Activated effector memory CD4-positive, alpha-beta T cell treated with anti-CD3 and anti-CD28 coated beads, Interleukin-2, amount 50 U/mL, for 16 hours (primary cell): ENCODE measurements around the gene GNA12.
A peak's percentile ranks its signal among the peaks of the same experiment; 100 is the strongest.
"Not testable (repeated sequence)": the region's sequence is repeated elsewhere in the genome, so short reads cannot be mapped to it uniquely, and the experiment has no call there.

Experiments used
- DNase-seq: peaks from one replicate; pipeline ENCODE4 v3.0.0-alpha.2; 2020

The GNA12 gene

GRCh38 chr7:2864204-2864985 is 20.3 kb upstream of the GNA12 start:
- no peak for DNase-seq

DNA sequence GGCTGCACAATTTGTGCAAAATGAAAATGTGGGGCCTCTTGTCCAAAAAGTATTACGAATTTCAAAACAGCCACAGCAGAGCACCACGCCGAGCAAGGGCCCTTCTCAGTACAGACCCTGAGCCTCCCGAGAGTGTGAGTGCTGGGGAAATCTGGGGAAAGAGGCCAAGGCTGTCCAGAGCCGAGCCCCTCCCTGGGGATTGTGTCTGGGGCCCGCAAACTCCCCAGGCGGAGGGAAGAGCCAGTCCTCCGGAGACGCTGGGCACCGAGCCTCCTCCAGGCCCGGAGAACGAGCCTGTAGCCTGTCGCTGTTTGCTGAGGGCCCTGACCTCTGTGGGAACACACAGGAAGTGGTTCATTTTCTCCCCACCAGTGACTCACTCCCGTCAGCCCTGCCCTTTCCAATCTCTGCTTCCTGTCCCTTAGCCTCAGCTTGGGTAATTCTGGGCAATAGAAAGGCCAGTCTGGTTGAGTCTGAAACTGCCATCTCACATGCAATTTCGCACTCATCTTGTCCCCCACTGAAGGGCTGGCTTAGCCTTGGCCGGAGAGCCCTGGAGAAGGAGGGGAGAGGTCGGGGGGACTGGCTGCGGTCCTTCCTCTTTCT is 19.5 kb upstream of the GNA12 start:
- DNase-seq = peak; percentile 88

- no peak for DNase-seq
Observed at GRCh38 chr7:2862831-2863361, 18.8 kb upstream of the GNA12 start.

DNA sequence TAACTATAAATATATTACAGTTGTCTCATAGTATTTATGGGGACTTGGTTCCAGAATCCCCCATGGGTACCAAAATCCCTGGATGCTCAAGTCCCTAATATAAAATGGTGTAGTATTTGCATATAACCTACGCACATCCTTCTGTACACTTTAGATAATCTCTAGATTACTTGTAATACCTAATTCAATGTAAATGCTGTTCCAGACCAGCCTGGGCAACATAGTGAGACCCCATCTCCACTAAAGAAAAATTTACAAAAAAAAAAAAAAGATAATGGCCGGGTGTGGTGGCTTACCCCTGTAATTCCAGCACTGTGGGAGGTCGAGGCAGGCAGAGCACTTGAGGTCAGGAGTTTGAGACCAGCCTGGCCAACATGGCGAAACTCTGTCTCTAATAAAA is 17.4 kb upstream of the GNA12 start:
- no peak for DNase-seq

DNA sequence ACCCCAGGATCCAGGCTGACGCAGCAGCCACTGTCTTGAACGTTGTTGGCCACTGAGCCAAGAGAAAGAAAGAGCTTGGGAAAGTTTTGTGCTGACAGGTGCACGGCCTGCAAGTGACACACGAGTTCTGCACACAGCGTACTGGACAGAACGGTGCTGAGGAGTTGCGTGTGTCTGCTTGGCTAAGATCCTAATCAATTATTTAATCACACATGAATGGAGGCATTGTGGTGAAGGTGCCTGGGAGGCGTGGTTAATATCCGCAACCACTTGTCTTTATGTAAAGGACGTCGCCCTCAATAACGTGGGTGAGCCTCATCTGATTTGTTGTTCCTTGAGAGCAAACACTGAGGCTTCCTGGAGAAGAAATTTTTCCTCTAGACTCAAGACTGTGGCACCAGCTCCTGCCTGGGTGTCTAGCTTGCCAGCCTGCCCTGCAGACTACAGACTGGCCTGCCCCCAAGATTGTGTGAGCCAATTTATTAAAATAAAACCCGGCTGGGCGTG is 16.6 kb upstream of the GNA12 start:
- DNase-seq = no peak

GRCh38 chr7:2859952-2860351 is 15.8 kb upstream of the GNA12 start:
- DNase-seq = no peak

- no peak for DNase-seq
Observed at GRCh38 chr7:2858621-2859020, 14.5 kb upstream of the GNA12 start.

GRCh38 chr7:2856388-2857169 is 12.5 kb upstream of the GNA12 start:
- DNase-seq = no peak

DNA sequence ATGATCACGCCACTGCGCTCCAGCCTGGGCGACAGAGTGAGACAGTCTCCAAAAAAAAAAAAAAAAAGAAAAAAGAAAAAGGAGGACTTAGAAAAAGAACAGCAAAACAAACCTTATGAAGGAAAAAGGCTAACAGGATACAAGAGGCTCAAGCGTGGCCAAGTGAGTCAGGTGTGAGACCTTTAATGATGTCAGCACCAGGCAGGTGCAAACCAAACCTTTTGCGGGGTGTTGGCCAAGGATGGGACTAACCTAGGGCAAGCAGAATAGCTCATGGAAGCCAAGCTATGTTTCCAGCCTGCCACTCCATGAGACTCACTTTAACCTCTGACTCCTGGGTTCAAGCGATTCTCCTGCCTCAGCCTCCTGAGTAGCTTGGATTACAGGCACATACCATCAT is 11.3 kb upstream of the GNA12 start:
- no peak for DNase-seq

DNA sequence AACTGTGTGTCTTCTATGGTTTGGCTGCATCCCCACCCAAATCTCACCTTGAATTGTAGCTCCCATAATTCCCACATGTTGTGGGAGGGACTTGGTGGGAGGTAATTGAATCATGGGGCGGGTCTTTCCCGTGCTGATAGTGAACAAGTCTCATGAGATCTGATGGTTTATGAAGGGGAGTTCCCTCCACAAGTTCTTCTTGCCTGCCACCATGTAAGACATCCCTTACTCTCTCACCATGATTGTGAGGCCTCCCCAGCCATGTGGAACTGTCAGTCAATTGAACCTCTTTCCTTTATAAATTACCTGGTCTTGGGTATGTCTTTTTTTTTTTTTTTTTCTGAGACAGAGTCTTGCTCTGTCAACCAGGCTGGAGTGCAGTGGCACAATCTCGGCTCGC is 9.4 kb upstream of the GNA12 start:
- not testable (repeated sequence) for DNase-seq

GRCh38 chr7:2853147-2853546 is 9.0 kb upstream of the GNA12 start:
- DNase-seq = no peak

GRCh38 chr7:2851497-2851896 is 7.4 kb upstream of the GNA12 start:
- no peak for DNase-seq

GRCh38 chr7:2849941-2850766 is 6.0 kb upstream of the GNA12 start:
- DNase-seq = no peak

- no peak for DNase-seq
Observed at GRCh38 chr7:2845034-2845592, 1.0 kb upstream of the GNA12 start.

DNA sequence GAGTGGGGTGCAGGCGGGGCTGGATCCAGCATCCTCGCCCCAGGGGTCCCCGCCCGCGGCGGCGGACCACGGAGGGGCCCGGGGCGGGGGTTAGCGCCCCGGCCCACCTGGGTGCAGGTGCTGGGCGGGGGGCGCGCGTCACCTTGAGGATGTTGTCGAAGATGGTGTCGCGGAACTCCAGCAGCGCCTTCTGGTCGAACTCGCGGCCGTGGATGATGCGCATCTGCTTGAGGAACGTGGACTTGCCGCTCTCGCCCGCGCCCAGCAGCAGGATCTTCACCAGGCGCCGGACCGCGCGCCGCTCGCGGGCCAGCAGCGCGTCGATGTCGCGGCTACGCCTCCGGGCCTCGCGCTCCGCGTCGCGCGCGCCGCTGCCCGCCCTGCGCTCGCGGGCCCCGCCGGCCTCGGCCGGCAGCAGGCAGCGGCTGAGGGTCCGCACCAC is 376 bp downstream of the GNA12 start:
- peak; percentile 71 for DNase-seq

GRCh38 chr7:2843191-2843685 is 870 bp downstream of the GNA12 start:
- DNase-seq = no peak

DNA sequence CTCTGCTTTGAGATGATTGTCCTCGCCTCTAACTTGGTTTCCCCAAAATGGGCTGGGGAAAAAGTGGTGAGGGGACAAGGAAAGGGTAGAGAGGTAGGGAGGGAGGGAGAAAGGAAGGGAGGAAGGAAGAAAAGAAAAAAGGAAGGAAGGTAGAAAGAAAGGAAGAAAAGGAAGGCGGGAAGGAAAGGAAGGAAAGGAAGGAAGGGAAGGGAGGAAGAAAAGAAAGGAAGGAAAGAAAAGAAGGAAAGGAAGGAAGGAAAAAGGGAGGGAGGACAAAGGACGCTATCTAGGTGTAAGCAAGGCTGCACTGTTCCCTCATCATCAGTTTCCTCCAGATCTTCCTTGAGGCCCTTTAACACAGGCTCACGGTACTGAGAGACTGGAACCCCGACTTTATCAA is 2.2 kb downstream of the GNA12 start:
- no peak for DNase-seq

GRCh38 chr7:2840458-2840857 is 3.6 kb downstream of the GNA12 start:
- DNase-seq = no peak

- no peak for DNase-seq
Observed at GRCh38 chr7:2838873-2839578, 5.1 kb downstream of the GNA12 start.

- no peak for DNase-seq
Observed at GRCh38 chr7:2838451-2838850, 5.7 kb downstream of the GNA12 start.

DNA sequence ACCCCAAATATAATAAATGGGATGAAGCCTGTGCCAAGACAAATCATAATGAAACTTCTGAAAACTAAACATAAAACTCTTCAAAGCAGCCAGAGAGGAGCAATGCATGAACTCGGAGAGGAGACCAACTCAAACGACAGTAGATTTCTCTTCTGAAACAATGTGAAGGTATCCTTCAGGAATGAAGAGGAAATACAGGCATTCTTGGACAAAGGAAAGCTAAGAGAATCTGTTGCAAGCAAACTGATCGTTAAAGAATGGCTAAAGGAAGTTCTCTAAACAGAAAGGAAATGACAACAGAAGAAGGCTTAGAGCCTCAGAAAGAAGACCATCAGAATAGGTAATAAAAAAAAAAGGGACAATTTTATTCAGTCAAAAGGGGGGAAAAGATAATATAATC is 6.6 kb downstream of the GNA12 start:
- DNase-seq = no peak
